ENCODE data around the gene RAB25. TPM values are rescaled to one million over a fixed set of nuclear protein-coding genes. Genes with fewer than 3 reads are reported as not detected.

The RAB25 gene
- total and polyA plus RNA-seq, 2 of the 13 experiments (the other 11 are each of a cell fraction or from before 2014, with no cell fraction given) = 0.20 to 0.22 TPM

DNA sequence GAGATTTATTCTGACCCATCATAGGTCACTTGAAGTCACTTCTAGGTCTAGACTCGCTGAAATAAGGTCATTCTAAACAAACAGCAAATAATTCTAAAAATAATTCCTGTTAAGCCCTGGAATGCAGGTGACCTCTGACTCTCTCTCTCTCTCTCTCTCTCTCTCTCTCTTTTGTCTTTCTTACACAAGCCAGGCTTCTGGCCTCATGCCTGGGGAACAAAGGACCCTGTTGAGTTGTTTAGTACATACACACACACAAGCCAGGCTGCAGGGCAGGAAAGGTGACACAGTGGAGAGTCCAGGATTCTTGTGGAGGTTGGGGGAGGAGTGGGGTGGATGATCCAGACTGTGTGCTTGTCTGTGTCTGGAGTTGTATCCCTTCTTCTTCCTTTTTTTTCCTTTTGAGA, 25.3 kb downstream of the RAB25 start (continued):
- TF ChIP-seq ZKSCAN1 (IDR thresholded peaks at IDR 0.05; ENCODE audit: low read length) (0 out of 2 replicates have a peak, but pooled peaks have one; percentile 9), NFE2L2 (IDR thresholded peaks at IDR 0.05; ENCODE audit: low read length) (no peak), ARNT (IDR thresholded peaks at IDR 0.05) (no peak), ZNF598 (CRISPR knock-in tag; IDR thresholded peaks at IDR 0.05; ENCODE audit: borderline replicate concordance) (peak; percentile 54; the same call in 1 of the 2 replicates), ATF7 (IDR thresholded peaks at IDR 0.05) (peak; percentile 66), ATF7 (CRISPR knock-in tag; IDR thresholded peaks at IDR 0.05) (peak; percentile 62; the same call in 1 of the 2 replicates), IRF2 (CRISPR knock-in tag; IDR thresholded peaks at IDR 0.05) (peak; percentile 76; the same call in 1 of the 2 replicates), GABPA (IDR thresholded peaks at IDR 0.05; ENCODE audit: low read depth, low read length) (no peak), GABPA (CRISPR knock-in tag; IDR thresholded peaks at IDR 0.05; ENCODE audit: low read depth) (peak; percentile 31; the same call in 1 of the 2 replicates), SOX6 (IDR thresholded peaks at IDR 0.05) (peak; percentile 99), SOX6 (CRISPR knock-in tag; IDR thresholded peaks at IDR 0.05) (peak; percentile 100), ZNF367 (CRISPR knock-in tag; IDR thresholded peaks at IDR 0.05; ENCODE audit: borderline replicate concordance) (no peak), ZNF17 (CRISPR knock-in tag; IDR thresholded peaks at IDR 0.05) (no peak), ZNF24 (IDR thresholded peaks at IDR 0.05) (peak; percentile 92), KDM5B (CRISPR knock-in tag; IDR thresholded peaks at IDR 0.05; ENCODE audit: borderline replicate concordance) (no peak), TBX2 (CRISPR knock-in tag; IDR thresholded peaks at IDR 0.05; ENCODE audit: borderline replicate concordance) (peak; percentile 93), ZNF337 (CRISPR knock-in tag; IDR thresholded peaks at IDR 0.05; ENCODE audit: borderline replicate concordance, low read depth) (peak; percentile 53; the same call in 1 of the 2 replicates), HOXA5 (CRISPR knock-in tag; IDR thresholded peaks at IDR 0.05) (no peak), ZNF235 (CRISPR knock-in tag; IDR thresholded peaks at IDR 0.05; ENCODE audit: borderline replicate concordance) (no peak), ZNF781 (CRISPR knock-in tag; IDR thresholded peaks at IDR 0.05; ENCODE audit: borderline replicate concordance, not compliant biosample characterization) (peak; percentile 20), ZFYVE20 (CRISPR knock-in tag; IDR thresholded peaks at IDR 0.05; ENCODE audit: borderline replicate concordance, low read depth) (no peak), ISX (CRISPR knock-in tag; conservative IDR thresholded peaks at IDR 0.05) (no peak), TOPORS (CRISPR knock-in tag; IDR thresholded peaks at IDR 0.05) (no peak; the same call in 1 of the 2 replicates), ZNF776 (CRISPR knock-in tag; IDR thresholded peaks at IDR 0.05) (no peak), TFAP4 (IDR thresholded peaks at IDR 0.05; ENCODE audit: borderline replicate concordance, low read depth) (peak; percentile 76; the same call in 1 of the 2 replicates), NFE2L1 (CRISPR knock-in tag; IDR thresholded peaks at IDR 0.05; ENCODE audit: borderline replicate concordance) (no peak), ZNF672 (CRISPR knock-in tag; IDR thresholded peaks at IDR 0.05) (no peak), GABPB1 (CRISPR knock-in tag; IDR thresholded peaks at IDR 0.05) (no peak), SMAD9 (CRISPR knock-in tag; IDR thresholded peaks at IDR 0.05) (no peak), ZNF780A (CRISPR knock-in tag; IDR thresholded peaks at IDR 0.05) (no peak), DDIT3 (CRISPR knock-in tag; IDR thresholded peaks at IDR 0.05) (no peak)
- TF ChIP-seq, protein P1, sequence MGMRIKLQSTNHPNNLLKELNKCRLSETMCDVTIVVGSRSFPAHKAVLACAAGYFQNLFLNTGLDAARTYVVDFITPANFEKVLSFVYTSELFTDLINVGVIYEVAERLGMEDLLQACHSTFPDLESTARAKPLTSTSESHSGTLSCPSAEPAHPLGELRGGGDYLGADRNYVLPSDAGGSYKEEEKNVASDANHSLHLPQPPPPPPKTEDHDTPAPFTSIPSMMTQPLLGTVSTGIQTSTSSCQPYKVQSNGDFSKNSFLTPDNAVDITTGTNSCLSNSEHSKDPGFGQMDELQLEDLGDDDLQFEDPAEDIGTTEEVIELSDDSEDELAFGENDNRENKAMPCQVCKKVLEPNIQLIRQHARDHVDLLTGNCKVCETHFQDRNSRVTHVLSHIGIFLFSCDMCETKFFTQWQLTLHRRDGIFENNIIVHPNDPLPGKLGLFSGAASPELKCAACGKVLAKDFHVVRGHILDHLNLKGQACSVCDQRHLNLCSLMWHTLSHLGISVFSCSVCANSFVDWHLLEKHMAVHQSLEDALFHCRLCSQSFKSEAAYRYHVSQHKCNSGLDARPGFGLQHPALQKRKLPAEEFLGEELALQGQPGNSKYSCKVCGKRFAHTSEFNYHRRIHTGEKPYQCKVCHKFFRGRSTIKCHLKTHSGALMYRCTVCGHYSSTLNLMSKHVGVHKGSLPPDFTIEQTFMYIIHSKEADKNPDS (CRISPR knock-in tag; IDR thresholded peaks at IDR 0.05) = no peak
